ENCODE data around the gene PRDM15. TPM values are rescaled to one million over a fixed set of nuclear protein-coding genes. Genes with fewer than 3 reads are reported as not detected.

The PRDM15 gene
- total and polyA plus RNA-seq, 2 experiments from 2014 or later, result 3.0 to 10.6 TPM

- H4K20me1 ChIP-seq (replicated peaks; ENCODE audit: insufficient read depth), result no peaks in the 10 kb centered on the region
- no peak overlapping the region for H3K4me3 ChIP-seq
- Mint-ChIP-seq H3K9me3 (no peaks in the 10 kb centered on the region), H3K36me3 (ENCODE audit: low read depth) (no peaks in the 10 kb centered on the region), H3K4me1 (peaks cover 28% of the 10 kb centered on the region), H3K4me3 (no peak overlapping the region), H3K27me3 (ENCODE audit: insufficient read depth, low read depth, poor library complexity) (no peaks in the 10 kb centered on the region), H3K27ac (no peak overlapping the region)
- H3K4me1 ChIP-seq (ENCODE audit: insufficient read depth), result peaks cover 10% of the 10 kb centered on the region
- no peaks in the 10 kb centered on the region for H3K27me3 ChIP-seq (ENCODE audit: insufficient read depth)
- H3K4me2 ChIP-seq, result no peak overlapping the region
- DNase-seq (ENCODE audit: low spot score) (no peak), ATAC-seq (no peak)
- H3K79me2 ChIP-seq (replicated peaks; ENCODE audit: insufficient read depth), result no peaks in the 10 kb centered on the region
- no peaks in the 10 kb centered on the region for H3K36me3 ChIP-seq (ENCODE audit: insufficient read depth)
- H3K27ac ChIP-seq (ENCODE audit: low read depth), result no peak overlapping the region
- no peak for TF ChIP-seq ZNF114 (CRISPR knock-in tag; IDR thresholded peaks at IDR 0.05)
- no peak for TF ChIP-seq JUNB (IDR thresholded peaks at IDR 0.05; ENCODE audit: unreplicated experiment)
- no peak for TF ChIP-seq CREB1 (CRISPR knock-in tag; IDR thresholded peaks at IDR 0.05; ENCODE audit: low read depth)
- no peak for TF ChIP-seq STAT1 (IDR thresholded peaks at IDR 0.05; ENCODE audit: unreplicated experiment)
- no peak for TF ChIP-seq CTCF (conservative IDR thresholded peaks at IDR 0.05; ENCODE audit: low read depth in 2 of 2)
- no peak for TF ChIP-seq NANOG (IDR thresholded peaks at IDR 0.05; ENCODE audit: borderline replicate concordance)
- no peak for TF ChIP-seq ZNF462 (CRISPR knock-in tag; IDR thresholded peaks at IDR 0.05)
- no peak for TF ChIP-seq EZH2phosphoT487 (IDR thresholded peaks at IDR 0.05; ENCODE audit: unreplicated experiment)
- TF ChIP-seq ETS1 (IDR thresholded peaks at IDR 0.05), result no peak
- TF ChIP-seq ZNF331 (CRISPR knock-in tag; IDR thresholded peaks at IDR 0.05; ENCODE audit: low read depth), result no peak
- no peaks in the 10 kb centered on the region for H3K9me2 ChIP-seq (ENCODE audit: insufficient read depth)
- H2AFZ ChIP-seq, result no peak overlapping the region
- no peaks in the 10 kb centered on the region for H3F3A ChIP-seq (replicated peaks; ENCODE audit: low read depth)
Measured at GRCh38 chr21:41892726-41893125, 13.6 kb upstream of the PRDM15 start.

Data from GM23338 (cell line).